SKM-1 treated with dmso at 0.1 percent for 144 hours (cell line): ENCODE results near the gene BBOX1.
"Not testable (repeated sequence)": the region's sequence is repeated elsewhere in the genome, so short reads cannot be mapped to it uniquely, and the experiment has no call there.

Experiments used
- DNase-seq: peaks from one replicate; lab custom pipeline; 2025; ENCODE audit not compliant: unreplicated experiment; lab: John Stamatoyannopoulos, UW

The BBOX1 gene

GRCh38 chr11:27120211-27120610 is 79.6 kb downstream of the BBOX1 start:
- no peak for DNase-seq

GRCh38 chr11:27122001-27122400 is 81.4 kb downstream of the BBOX1 start:
- DNase-seq, result no peak

GRCh38 chr11:27124514-27125264 is 84.1 kb downstream of the BBOX1 start:
- DNase-seq, result no peak

- no peak for DNase-seq
Observed at GRCh38 chr11:27129686-27130085, 89.1 kb downstream of the BBOX1 start.

- DNase-seq, result no peak
Observed at GRCh38 chr11:27130806-27131205, 90.2 kb downstream of the BBOX1 start.

- DNase-seq, result not testable (repeated sequence)
Observed at GRCh38 chr11:27135924-27136329, 95.3 kb downstream of the BBOX1 start.

GRCh38 chr11:27138716-27139115 is 98.1 kb downstream of the BBOX1 start:
- DNase-seq, result no peak

- DNase-seq, result no peak
Observed at GRCh38 chr11:27139742-27140367, 99.2 kb downstream of the BBOX1 start.

GRCh38 chr11:27141576-27141975 is 101.0 kb downstream of the BBOX1 start:
- no peak for DNase-seq

GRCh38 chr11:27147916-27148315 is 107.3 kb downstream of the BBOX1 start:
- no peak for DNase-seq

- no peak for DNase-seq
Observed at GRCh38 chr11:27148506-27148905, 107.9 kb downstream of the BBOX1 start.

GRCh38 chr11:27150098-27150497 is 109.5 kb downstream of the BBOX1 start:
- no peak for DNase-seq

GRCh38 chr11:27153136-27153535 is 112.5 kb downstream of the BBOX1 start:
- no peak for DNase-seq

GRCh38 chr11:27158456-27159334 is 118.1 kb downstream of the BBOX1 start:
- DNase-seq, result peak; percentile 61

- DNase-seq, result no peak
Observed at GRCh38 chr11:27159335-27159679, 118.7 kb downstream of the BBOX1 start.

GRCh38 chr11:27161071-27161470 is 120.5 kb downstream of the BBOX1 start:
- DNase-seq, result no peak

- no peak for DNase-seq
Observed at GRCh38 chr11:27162237-27162636, 121.6 kb downstream of the BBOX1 start.

GRCh38 chr11:27166130-27166529 is 125.5 kb downstream of the BBOX1 start:
- no peak for DNase-seq

- no peak for DNase-seq
Observed at GRCh38 chr11:27171376-27171958, 130.9 kb downstream of the BBOX1 start.

- no peak for DNase-seq
Observed at GRCh38 chr11:27173545-27173944, 132.9 kb downstream of the BBOX1 start.

GRCh38 chr11:27174021-27174420 is 133.4 kb downstream of the BBOX1 start:
- DNase-seq, result no peak
